MCF 10A (cell line): Measurements from ENCODE around the gene ADAM12. TPM values are rescaled to one million over a fixed set of nuclear protein-coding genes. Genes with fewer than 3 reads are reported as not detected.
"Not testable (repeated sequence)": the region's sequence is repeated elsewhere in the genome, so short reads cannot be mapped to it uniquely, and the experiment has no call there.

Source experiments
- BruUV-seq: library from RNA; stranded (reverse); fragments of 400-500 nt; replicated peaks from 2 replicates; lab custom pipeline; 2021; lab: Mats Ljungman, UMichigan
- CTCF ChIA-PET: fragments of 300-600 bp; sonication (Branson Sonifier 250); formaldehyde crosslinking; extraction: SDS; loops from one replicate; lab custom pipeline; 2021; ENCODE audit warnings: antibody characterized with exemption, inconsistent platforms; lab: Yijun Ruan, JAX
- POLR2A ChIA-PET: fragments of 300-600, 350-650 bp; sonication (Branson Sonifier 250); formaldehyde crosslinking; extraction: SDS; loops from one replicate; lab custom pipeline; 2020; ENCODE audit warnings: antibody characterized with exemption, inconsistent platforms; lab: Yijun Ruan, JAX
- DNase-seq: peaks from one replicate; pipeline ENCODE4 v3.0.0-alpha.2; 2018; ENCODE audit not compliant: unreplicated experiment
- H3K27ac Mint-ChIP-seq: one replicate; pipeline ENCODE4 v1.8.0; 2022; ENCODE audit warnings: mild to moderate bottlenecking, low read depth, mixed read lengths; ENCODE audit not compliant: unreplicated experiment
- H3K27me3 Mint-ChIP-seq: one replicate; pipeline ENCODE4 v1.8.0; 2022; ENCODE audit warnings: mixed read lengths; ENCODE audit not compliant: insufficient read depth, unreplicated experiment
- H3K36me3 Mint-ChIP-seq: one replicate; pipeline ENCODE4 v1.8.0; 2022; ENCODE audit warnings: mild to moderate bottlenecking, moderate library complexity, mixed read lengths; ENCODE audit not compliant: insufficient read depth, unreplicated experiment
- H3K4me1 Mint-ChIP-seq: one replicate; pipeline ENCODE4 v1.8.0; 2022; ENCODE audit warnings: mixed read lengths; ENCODE audit not compliant: insufficient read depth, unreplicated experiment
- H3K4me3 Mint-ChIP-seq: one replicate; pipeline ENCODE4 v1.8.0; 2022; ENCODE audit warnings: mild to moderate bottlenecking, moderate library complexity, mixed read lengths; ENCODE audit not compliant: unreplicated experiment
- H3K9me3 Mint-ChIP-seq: one replicate; pipeline ENCODE4 v1.8.0; 2022; ENCODE audit warnings: mixed read lengths; ENCODE audit not compliant: unreplicated experiment
- intact Hi-C: fragments of 100-400 bp; cut with micrococcal nuclease; formaldehyde crosslinking; loops from 2 replicates; pipeline ENCODE4 v1.14.1; 2022
- total RNA-seq: library from RNA; stranded (reverse); gene quantifications from 2 replicates; pipeline ENCODE4 v1.2.3, GENCODE V29; 2022
- TF ChIP-seq, protein P1 (sequence below): fragments of 200-600 bp; IDR thresholded peaks from one replicate; pipeline ENCODE4 v1.8.0; 2022; ENCODE audit warnings: antibody characterized with exemption, mild to moderate bottlenecking; ENCODE audit not compliant: unreplicated experiment

The ADAM12 gene
- total RNA-seq, 1 experiment from 2014 or later: 2.2 TPM

GRCh38 chr10:126054191-126054590, 334.1 kb downstream of the ADAM12 start:
- DNase-seq: no peak
- no TSS peak for BruUV-seq
- no peak overlapping the region for H3K4me3 Mint-ChIP-seq
- no peak overlapping the region for H3K27ac Mint-ChIP-seq
- CTCF ChIA-PET: no interaction called here
- no peaks in the 10 kb centered on the region for H3K36me3 Mint-ChIP-seq
- no peaks in the 10 kb centered on the region for H3K4me1 Mint-ChIP-seq
- intact Hi-C loops: no loop called here
- H3K27me3 Mint-ChIP-seq: no peaks in the 10 kb centered on the region
- no peaks in the 10 kb centered on the region for H3K9me3 Mint-ChIP-seq
- POLR2A ChIA-PET: no interaction called here
- TF ChIP-seq, protein P1, sequence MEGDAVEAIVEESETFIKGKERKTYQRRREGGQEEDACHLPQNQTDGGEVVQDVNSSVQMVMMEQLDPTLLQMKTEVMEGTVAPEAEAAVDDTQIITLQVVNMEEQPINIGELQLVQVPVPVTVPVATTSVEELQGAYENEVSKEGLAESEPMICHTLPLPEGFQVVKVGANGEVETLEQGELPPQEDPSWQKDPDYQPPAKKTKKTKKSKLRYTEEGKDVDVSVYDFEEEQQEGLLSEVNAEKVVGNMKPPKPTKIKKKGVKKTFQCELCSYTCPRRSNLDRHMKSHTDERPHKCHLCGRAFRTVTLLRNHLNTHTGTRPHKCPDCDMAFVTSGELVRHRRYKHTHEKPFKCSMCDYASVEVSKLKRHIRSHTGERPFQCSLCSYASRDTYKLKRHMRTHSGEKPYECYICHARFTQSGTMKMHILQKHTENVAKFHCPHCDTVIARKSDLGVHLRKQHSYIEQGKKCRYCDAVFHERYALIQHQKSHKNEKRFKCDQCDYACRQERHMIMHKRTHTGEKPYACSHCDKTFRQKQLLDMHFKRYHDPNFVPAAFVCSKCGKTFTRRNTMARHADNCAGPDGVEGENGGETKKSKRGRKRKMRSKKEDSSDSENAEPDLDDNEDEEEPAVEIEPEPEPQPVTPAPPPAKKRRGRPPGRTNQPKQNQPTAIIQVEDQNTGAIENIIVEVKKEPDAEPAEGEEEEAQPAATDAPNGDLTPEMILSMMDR: no peak

DNA sequence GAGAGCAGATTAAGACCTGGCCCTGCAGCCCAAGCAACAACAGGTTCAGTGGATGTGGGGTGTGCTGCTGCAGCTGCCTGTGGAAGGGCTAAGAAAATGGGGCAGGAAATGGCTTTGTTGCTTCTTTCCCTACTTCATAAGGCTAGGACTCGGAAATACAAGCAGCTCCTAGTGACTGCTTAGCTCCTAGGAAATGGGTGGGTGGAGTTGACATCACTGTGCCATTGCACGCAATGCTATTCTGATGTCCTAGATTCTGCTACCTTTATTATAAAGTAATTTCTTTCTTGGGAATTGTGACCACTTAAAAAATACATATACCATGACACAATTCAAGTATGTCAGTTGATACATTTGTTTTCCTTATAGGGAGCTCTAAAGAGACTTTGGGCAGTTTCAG, 336.1 kb downstream of the ADAM12 start:
- BruUV-seq: no TSS peak
- CTCF ChIA-PET: interaction anchor here (0.6 kb wide), 1 partner anchor 1206 kb away, joined by 3 read pairs; no protein-coding TSS in a partner anchor
- Mint-ChIP-seq H3K27ac (no peak overlapping the region), H3K9me3 (no peaks in the 10 kb centered on the region), H3K4me3 (no peak overlapping the region), H3K4me1 (no peaks in the 10 kb centered on the region), H3K27me3 (no peaks in the 10 kb centered on the region), H3K36me3 (no peaks in the 10 kb centered on the region)
- TF ChIP-seq, protein P1: no peak
- DNase-seq: no peak
- intact Hi-C loops: no loop called here
- POLR2A ChIA-PET: no interaction called here

GRCh38 chr10:126049759-126050700, 338.2 kb downstream of the ADAM12 start:
- H3K4me3 Mint-ChIP-seq: no peak overlapping the region
- H3K9me3 Mint-ChIP-seq: no peaks in the 10 kb centered on the region
- TF ChIP-seq, protein P1: no peak
- H3K27ac Mint-ChIP-seq: no peak overlapping the region
- no peaks in the 10 kb centered on the region for H3K27me3 Mint-ChIP-seq
- no TSS peak for BruUV-seq
- H3K36me3 Mint-ChIP-seq: no peaks in the 10 kb centered on the region
- H3K4me1 Mint-ChIP-seq: no peaks in the 10 kb centered on the region
- DNase-seq: no peak
- ChIA-PET POLR2A (no interaction called here), CTCF (no interaction called here)
- intact Hi-C loops: no loop called here

GRCh38 chr10:126047749-126048148, 340.5 kb downstream of the ADAM12 start:
- H3K36me3 Mint-ChIP-seq, H3K27me3 Mint-ChIP-seq, CTCF ChIA-PET, H3K27ac Mint-ChIP-seq, POLR2A ChIA-PET, H3K9me3 Mint-ChIP-seq, intact Hi-C loops, DNase-seq, H3K4me3 Mint-ChIP-seq, H3K4me1 Mint-ChIP-seq, BruUV-seq: not testable (repeated sequence)
